HFFc6 (cell line): ENCODE data around the gene PGRMC1. TPM values are rescaled to one million over a fixed set of nuclear protein-coding genes. Genes with fewer than 3 reads are reported as not detected.
A peak's percentile ranks its signal among the peaks of the same experiment; 100 is the strongest.
"Not testable (repeated sequence)": the region's sequence is repeated elsewhere in the genome, so short reads cannot be mapped to it uniquely, and the experiment has no call there.

Experiments used
- DNase-seq: peaks from one replicate; pipeline ENCODE4 v3.0.0-alpha.2; 2018
- H3K27ac Mint-ChIP-seq: 2 replicates; pipeline ENCODE4 v1.8.0; 2020; ENCODE audit warnings: mild to moderate bottlenecking, mixed read lengths
- H3K27me3 Mint-ChIP-seq: 2 replicates; pipeline ENCODE4 v1.8.0; 2021; ENCODE audit warnings: mild to moderate bottlenecking, moderate library complexity, mixed read lengths; ENCODE audit not compliant: insufficient read depth
- H3K36me3 Mint-ChIP-seq: 2 replicates; pipeline ENCODE4 v1.8.0; 2021; ENCODE audit warnings: low read depth, mixed read lengths
- H3K4me1 Mint-ChIP-seq: 2 replicates; pipeline ENCODE4 v1.8.0; 2020; ENCODE audit warnings: low read depth, mixed read lengths
- H3K4me3 Mint-ChIP-seq: 2 replicates; pipeline ENCODE4 v1.8.0; 2020; ENCODE audit warnings: mild to moderate bottlenecking, moderate library complexity, mixed read lengths
- H3K9me3 Mint-ChIP-seq: 2 replicates; pipeline ENCODE4 v1.8.0; 2020; ENCODE audit warnings: mild to moderate bottlenecking, mixed read lengths
- CTCF ChIP-seq: fragments of 200-600 bp; sonication (generic); IDR thresholded peaks from 2 replicates; pipeline ENCODE4 v1.5.0; 2021; ENCODE audit warnings: antibody characterized with exemption, mild to moderate bottlenecking
- total RNA-seq, 6 experiments: library from RNA; stranded (reverse); fragmentation: NEBNext Ultra II Directional; extraction: Animal tissue kit (Norgen Biotek cat#: 25700); gene quantifications; 2 replicates in 1 of 6; 3 replicates in 5 of 6; pipeline ENCODE4 v1.2.3, GENCODE V29; 2021

PGRMC1 gene
- total RNA-seq, 6 experiments from 2014 or later: 145 to 161 (median 151) TPM

DNA sequence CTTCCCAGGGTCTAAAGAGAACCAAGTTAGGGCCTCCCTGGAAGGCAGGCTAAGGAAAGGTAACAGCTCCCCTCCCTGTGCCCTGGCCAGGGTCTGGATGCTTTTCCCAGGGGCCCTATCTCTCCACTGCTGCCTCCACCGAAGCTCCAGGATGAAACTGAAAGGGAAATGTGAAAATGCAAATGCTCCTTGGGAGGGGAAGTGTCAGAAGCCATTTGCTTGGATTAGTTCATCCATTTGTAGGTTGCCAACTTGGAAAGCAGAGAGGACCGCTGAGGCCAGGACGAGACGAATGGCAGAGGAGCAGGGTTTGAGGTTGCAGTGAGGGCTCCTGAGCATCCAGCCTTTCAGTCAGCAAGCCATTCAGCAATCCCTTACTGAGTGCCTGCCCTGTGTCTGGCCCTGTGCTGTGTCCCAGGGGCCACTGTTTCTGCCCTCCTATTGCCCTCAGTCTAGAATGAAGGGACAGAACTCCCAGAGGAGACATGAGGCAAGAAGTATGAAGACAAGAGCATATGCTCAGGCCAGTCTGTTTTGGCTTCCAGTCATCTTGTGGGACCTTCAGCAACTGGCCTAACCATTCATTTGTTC lies 45.9 kb upstream of the PGRMC1 start:
- H3K4me1 Mint-ChIP-seq: peaks cover 5% of the 10 kb centered on the region; the same call in 1 of the 2 replicates
- no peak for DNase-seq
- H3K36me3 Mint-ChIP-seq: no peaks in the 10 kb centered on the region
- H3K9me3 Mint-ChIP-seq: no peaks in the 10 kb centered on the region
- H3K4me3 Mint-ChIP-seq: no peak overlapping the region
- H3K27me3 Mint-ChIP-seq: peaks cover 23% of the 10 kb centered on the region
- no peak for TF ChIP-seq CTCF
- H3K27ac Mint-ChIP-seq: no peak overlapping the region

GRCh38 chrX:119190831-119191230 lies 45.3 kb upstream of the PGRMC1 start:
- Mint-ChIP-seq H3K9me3 (no peaks in the 10 kb centered on the region), H3K27me3 (peaks cover 23% of the 10 kb centered on the region), H3K27ac (no peak overlapping the region), H3K36me3 (no peaks in the 10 kb centered on the region), H3K4me3 (no peak overlapping the region), H3K4me1 (peaks cover 5% of the 10 kb centered on the region; the same call in 1 of the 2 replicates)
- peak; percentile 5 for DNase-seq
- no peak for TF ChIP-seq CTCF

- peak; percentile 3 for DNase-seq
- peak; percentile 46; the same call in 1 of the 2 replicates for TF ChIP-seq CTCF
- H3K4me1 Mint-ChIP-seq: no peaks in the 10 kb centered on the region
- H3K27me3 Mint-ChIP-seq: peaks cover 25% of the 10 kb centered on the region
- no peak overlapping the region for H3K4me3 Mint-ChIP-seq
- no peak overlapping the region for H3K27ac Mint-ChIP-seq
- H3K9me3 Mint-ChIP-seq: no peaks in the 10 kb centered on the region
- no peaks in the 10 kb centered on the region for H3K36me3 Mint-ChIP-seq
Measured at GRCh38 chrX:119194621-119195020, 41.5 kb upstream of the PGRMC1 start.

DNA sequence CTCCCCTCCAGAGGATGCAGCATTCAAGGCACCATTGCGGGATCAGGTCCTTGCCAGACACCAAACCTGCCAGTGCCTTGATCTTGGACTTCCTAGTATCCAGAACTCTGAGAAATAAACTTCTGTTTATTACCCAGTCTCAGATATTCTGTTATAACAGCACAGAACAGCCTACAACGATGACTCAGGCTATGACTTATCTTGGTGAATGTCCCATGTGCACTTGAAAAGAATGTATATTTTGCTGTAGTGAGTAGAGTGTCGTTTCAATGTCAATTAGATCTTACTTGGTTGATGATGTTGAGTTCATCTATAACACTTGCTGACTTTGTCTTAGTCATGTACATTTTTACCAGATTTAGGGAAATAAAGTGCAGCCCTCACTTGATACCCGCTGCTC lies 34.5 kb upstream of the PGRMC1 start:
- no peak for TF ChIP-seq CTCF
- DNase-seq: peak; percentile 9
- H3K4me3 Mint-ChIP-seq: no peak overlapping the region
- peaks cover 8% of the 10 kb centered on the region for H3K27me3 Mint-ChIP-seq
- no peak overlapping the region for H3K27ac Mint-ChIP-seq
- H3K4me1 Mint-ChIP-seq: peaks cover 8% of the 10 kb centered on the region
- H3K9me3 Mint-ChIP-seq: no peaks in the 10 kb centered on the region
- no peaks in the 10 kb centered on the region for H3K36me3 Mint-ChIP-seq

GRCh38 chrX:119206203-119206602 lies 29.9 kb upstream of the PGRMC1 start:
- Mint-ChIP-seq H3K9me3 (peaks cover 7% of the 10 kb centered on the region; the same call in 1 of the 2 replicates), H3K36me3 (0 out of 2 replicates have a peak, but pooled peaks cover 4% of the 10 kb centered on the region), H3K4me3 (no peak overlapping the region), H3K27ac (no peak overlapping the region), H3K27me3 (peaks cover 6% of the 10 kb centered on the region), H3K4me1 (peaks cover 8% of the 10 kb centered on the region)
- no peak for DNase-seq
- TF ChIP-seq CTCF: no peak

- not testable (repeated sequence) for H3K27ac Mint-ChIP-seq, H3K36me3 Mint-ChIP-seq, DNase-seq, H3K9me3 Mint-ChIP-seq, H3K4me3 Mint-ChIP-seq, H3K4me1 Mint-ChIP-seq
- H3K27me3 Mint-ChIP-seq: peaks cover 12% of the 10 kb centered on the region
Measured at GRCh38 chrX:119207483-119207882, 28.6 kb upstream of the PGRMC1 start.
